Smooth muscle cell (in vitro differentiated cells): ENCODE measurements around the gene CIB4. TPM values are rescaled to one million over a fixed set of nuclear protein-coding genes. Genes with fewer than 3 reads are reported as not detected.

Experiments used
- DNase-seq: peaks from one replicate; lab custom pipeline; 2025; ENCODE audit not compliant: unreplicated experiment; lab: John Stamatoyannopoulos, UW
- H2AFZ ChIP-seq: fragments of 200-600 bp; sonication (generic); 2 replicates; pipeline ENCODE4 v1.6.0; 2016; ENCODE audit warnings: antibody characterized with exemption, low read depth, mild to moderate bottlenecking
- H3F3A ChIP-seq: fragments of 200-600 bp; sonication (generic); 2 replicates; pipeline ENCODE4 v1.6.0; 2017; ENCODE audit warnings: antibody characterized with exemption, low read depth
- H3K27ac ChIP-seq: fragments of 200-600 bp; sonication (generic); 2 replicates; pipeline ENCODE4 v1.5.1; 2016; ENCODE audit warnings: low read depth, mild to moderate bottlenecking
- H3K27me3 ChIP-seq: fragments of 200-600 bp; sonication (generic); 2 replicates; pipeline ENCODE4 v1.6.1; 2016; ENCODE audit warnings: low read depth, mild to moderate bottlenecking
- H3K36me3 ChIP-seq: fragments of 200-600 bp; sonication (generic); 2 replicates; pipeline ENCODE4 v1.5.1; 2016; ENCODE audit warnings: low read depth
- H3K4me1 ChIP-seq: fragments of 200-600 bp; sonication (generic); 2 replicates; pipeline ENCODE4 v1.5.1; 2016; ENCODE audit warnings: low read depth
- H3K4me2 ChIP-seq: fragments of 200-600 bp; sonication (generic); 2 replicates; pipeline ENCODE4 v1.6.0; 2016; ENCODE audit warnings: mild to moderate bottlenecking
- H3K4me3 ChIP-seq: fragments of 200-600 bp; sonication (generic); 2 replicates; pipeline ENCODE4 v1.5.1; 2016; ENCODE audit warnings: mild to moderate bottlenecking
- H3K79me2 ChIP-seq: fragments of 200-600 bp; sonication (generic); 2 replicates; pipeline ENCODE4 v1.6.0; 2016; ENCODE audit warnings: low read depth, mild to moderate bottlenecking
- H3K9ac ChIP-seq: fragments of 200-600 bp; sonication (generic); 2 replicates; pipeline ENCODE4 v1.6.0; 2016; ENCODE audit warnings: low read depth
- H3K9me3 ChIP-seq: fragments of 200-600 bp; sonication (generic); replicated peaks from 2 replicates; pipeline ENCODE4 v1.5.1; 2016; ENCODE audit warnings: low read depth
- H4K20me1 ChIP-seq: fragments of 200-600 bp; sonication (generic); 2 replicates; pipeline ENCODE4 v1.6.0; 2016; ENCODE audit warnings: low read depth
- WGBS: methylation state at CpG from one replicate; pipeline ENCODE4 v1.1.7; 2016; ENCODE audit warnings: low lambda C conversion rate; 5-methylcytosine and 5-hydroxymethylcytosine counted together
- polyA plus RNA-seq: library from polyadenylated mRNA; unstranded; fragments of >200 nt; fragmentation: Nextera tagmentation; extraction: Ambion mirVana; gene quantifications from 2 replicates; pipeline ENCODE4 v1.2.1, GENCODE V29; 2016
- total RNA-seq: library from RNA; depleted of rRNA; stranded (reverse); fragments of >200 nt; gene quantifications from 2 replicates; pipeline ENCODE4 v1.2.3, GENCODE V29; 2014
- TF ChIP-seq, protein P1 (sequence below): fragments of 200-600 bp; sonication (generic); IDR thresholded peaks from 2 replicates; pipeline ENCODE4 v1.5.1; 2017; ENCODE audit warnings: borderline replicate concordance, mild to moderate bottlenecking, antibody characterized with exemption; ENCODE audit not compliant: insufficient read depth, poor library complexity, severe bottlenecking

CIB4 gene
- total and polyA plus RNA-seq, 2 experiments from 2014 or later: not detected

GRCh38 chr2:26660363-26660962 lies 19.3 kb upstream of the CIB4 start:
- TF ChIP-seq, protein P1, sequence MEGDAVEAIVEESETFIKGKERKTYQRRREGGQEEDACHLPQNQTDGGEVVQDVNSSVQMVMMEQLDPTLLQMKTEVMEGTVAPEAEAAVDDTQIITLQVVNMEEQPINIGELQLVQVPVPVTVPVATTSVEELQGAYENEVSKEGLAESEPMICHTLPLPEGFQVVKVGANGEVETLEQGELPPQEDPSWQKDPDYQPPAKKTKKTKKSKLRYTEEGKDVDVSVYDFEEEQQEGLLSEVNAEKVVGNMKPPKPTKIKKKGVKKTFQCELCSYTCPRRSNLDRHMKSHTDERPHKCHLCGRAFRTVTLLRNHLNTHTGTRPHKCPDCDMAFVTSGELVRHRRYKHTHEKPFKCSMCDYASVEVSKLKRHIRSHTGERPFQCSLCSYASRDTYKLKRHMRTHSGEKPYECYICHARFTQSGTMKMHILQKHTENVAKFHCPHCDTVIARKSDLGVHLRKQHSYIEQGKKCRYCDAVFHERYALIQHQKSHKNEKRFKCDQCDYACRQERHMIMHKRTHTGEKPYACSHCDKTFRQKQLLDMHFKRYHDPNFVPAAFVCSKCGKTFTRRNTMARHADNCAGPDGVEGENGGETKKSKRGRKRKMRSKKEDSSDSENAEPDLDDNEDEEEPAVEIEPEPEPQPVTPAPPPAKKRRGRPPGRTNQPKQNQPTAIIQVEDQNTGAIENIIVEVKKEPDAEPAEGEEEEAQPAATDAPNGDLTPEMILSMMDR: no peak
- Histone ChIP-seq H3K79me2 (no peaks in the 10 kb centered on the region), H3K4me3 (no peak overlapping the region), H2AFZ (no peak overlapping the region), H3F3A (no peaks in the 10 kb centered on the region), H3K9me3 (no peaks in the 10 kb centered on the region), H3K36me3 (no peaks in the 10 kb centered on the region), H3K27ac (no peak overlapping the region), H3K9ac (no peak overlapping the region), H3K4me2 (no peak overlapping the region), H3K4me1 (no peaks in the 10 kb centered on the region), H3K27me3 (no peaks in the 10 kb centered on the region), H4K20me1 (no peaks in the 10 kb centered on the region)
- no peak for DNase-seq
- whole genome bisulfite sequencing: 87% methylated on average over 1 of the region's 1 CpG

- Histone ChIP-seq H3K36me3 (no peaks in the 10 kb centered on the region), H2AFZ (no peak overlapping the region), H3K79me2 (no peaks in the 10 kb centered on the region), H3F3A (no peaks in the 10 kb centered on the region), H3K4me2 (no peak overlapping the region), H4K20me1 (no peaks in the 10 kb centered on the region), H3K27me3 (no peaks in the 10 kb centered on the region), H3K4me1 (peaks cover 3% of the 10 kb centered on the region), H3K9me3 (no peaks in the 10 kb centered on the region), H3K9ac (no peak overlapping the region), H3K4me3 (no peak overlapping the region), H3K27ac (no peak overlapping the region)
- no peak for DNase-seq
- TF ChIP-seq, protein P1: no peak
- WGBS: 65% methylated on average over 5 of the region's 6 CpGs
Observed at GRCh38 chr2:26658691-26659346, 17.7 kb upstream of the CIB4 start.

DNA sequence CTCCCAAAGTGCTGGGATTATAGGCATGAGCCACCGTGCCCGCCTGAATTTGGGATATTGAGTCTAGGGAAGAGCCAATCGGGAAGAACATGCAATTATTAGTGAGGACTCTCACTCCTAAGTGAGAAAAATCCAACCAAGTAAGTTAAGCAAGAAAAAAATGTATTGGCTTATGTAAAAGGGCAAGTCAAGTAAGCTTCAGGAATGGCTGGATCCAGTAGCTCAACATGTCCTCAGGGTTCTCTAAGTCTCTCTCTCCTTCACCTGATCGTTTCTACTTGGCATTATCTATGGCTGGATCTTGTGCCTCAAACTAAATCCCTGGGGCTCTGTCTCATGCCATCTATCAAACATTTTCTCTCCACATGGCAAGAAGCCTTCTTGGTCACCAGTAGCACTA lies 16.1 kb upstream of the CIB4 start:
- no peaks in the 10 kb centered on the region for H4K20me1 ChIP-seq

More for the DNA sequence above, 16.1 kb upstream of the CIB4 start:
- TF ChIP-seq, protein P1: no peak
- Histone ChIP-seq H3K27me3 (no peaks in the 10 kb centered on the region), H3F3A (no peaks in the 10 kb centered on the region), H3K4me1 (peaks cover 3% of the 10 kb centered on the region), H3K9ac (no peak overlapping the region), H3K27ac (no peak overlapping the region), H3K9me3 (no peaks in the 10 kb centered on the region), H3K4me2 (no peak overlapping the region), H3K36me3 (no peaks in the 10 kb centered on the region), H3K4me3 (no peak overlapping the region), H3K79me2 (no peaks in the 10 kb centered on the region), H2AFZ (no peak overlapping the region)
- DNase-seq: no peak
- 85% methylated on average over 4 of the region's 4 CpGs for WGBS
